ENCODE results near the gene TBC1D22A. TPM values are rescaled to one million over a fixed set of nuclear protein-coding genes. Genes with fewer than 3 reads are reported as not detected.

The TBC1D22A gene
- total and polyA plus RNA-seq, 2 experiments from 2014 or later = 9.6 to 13.3 TPM

GRCh38 chr22:47164514-47165337, 402.3 kb downstream of the TBC1D22A start:
- Mint-ChIP-seq H3K4me3 (no peak overlapping the region), H3K27ac (no peak overlapping the region), H3K4me1 (0 out of 3 replicates have a peak, but pooled peaks cover 2% of the 10 kb centered on the region), H3K9me3 (peaks cover 17% of the 10 kb centered on the region), H3K36me3 (ENCODE audit: low read depth) (peaks cover 14% of the 10 kb centered on the region), H3K27me3 (ENCODE audit: insufficient read depth, low read depth, poor library complexity) (peaks cover 5% of the 10 kb centered on the region)
- no peaks in the 10 kb centered on the region for H3K27me3 ChIP-seq (ENCODE audit: insufficient read depth)
- no peaks in the 10 kb centered on the region for H3K9me2 ChIP-seq (ENCODE audit: insufficient read depth)
- H3K27ac ChIP-seq (ENCODE audit: low read depth) = no peak overlapping the region
- DNase-seq (ENCODE audit: low spot score) = no peak
- H2AFZ ChIP-seq = no peak overlapping the region
- H3K36me3 ChIP-seq (ENCODE audit: insufficient read depth) = peaks cover 3% of the 10 kb centered on the region; the same call in 1 of the 2 replicates
- H3F3A ChIP-seq (replicated peaks; ENCODE audit: low read depth) = no peaks in the 10 kb centered on the region
- no peak overlapping the region for H3K4me2 ChIP-seq
- no peaks in the 10 kb centered on the region for H3K79me2 ChIP-seq (replicated peaks; ENCODE audit: insufficient read depth)
- TF ChIP-seq REST (IDR thresholded peaks at IDR 0.05; ENCODE audit: unreplicated experiment) = no peak
- TF ChIP-seq POLR2AphosphoS5 (IDR thresholded peaks at IDR 0.05; ENCODE audit: low read depth) = no peak
- TF ChIP-seq ZNF114 (CRISPR knock-in tag; IDR thresholded peaks at IDR 0.05) = no peak
- no peak for TF ChIP-seq STAT1 (IDR thresholded peaks at IDR 0.05; ENCODE audit: unreplicated experiment)
- H3K4me1 ChIP-seq (ENCODE audit: insufficient read depth) = no peaks in the 10 kb centered on the region
- ATAC-seq = no peak
- no peak overlapping the region for H3K4me3 ChIP-seq
- H4K20me1 ChIP-seq (replicated peaks; ENCODE audit: insufficient read depth) = no peaks in the 10 kb centered on the region

- no peak overlapping the region for H2AFZ ChIP-seq
- H3K4me3 Mint-ChIP-seq = no peak overlapping the region
- no peaks in the 10 kb centered on the region for H3K27me3 ChIP-seq (ENCODE audit: insufficient read depth)
- peaks cover 3% of the 10 kb centered on the region; the same call in 1 of the 2 replicates for H3K36me3 ChIP-seq (ENCODE audit: insufficient read depth)
- peaks cover 14% of the 10 kb centered on the region for H3K36me3 Mint-ChIP-seq (ENCODE audit: low read depth)
- H3K9me3 Mint-ChIP-seq = peaks cover 17% of the 10 kb centered on the region
- no peaks in the 10 kb centered on the region for H3F3A ChIP-seq (replicated peaks; ENCODE audit: low read depth)
- H3K27ac ChIP-seq (ENCODE audit: low read depth) = no peak overlapping the region
- no peak overlapping the region for H3K4me2 ChIP-seq
- H3K4me3 ChIP-seq = no peak overlapping the region
- H3K4me1 ChIP-seq (ENCODE audit: insufficient read depth) = no peaks in the 10 kb centered on the region
- no peaks in the 10 kb centered on the region for H3K9me2 ChIP-seq (ENCODE audit: insufficient read depth)
- H4K20me1 ChIP-seq (replicated peaks; ENCODE audit: insufficient read depth) = no peaks in the 10 kb centered on the region
- no peak overlapping the region for H3K27ac Mint-ChIP-seq
- no peaks in the 10 kb centered on the region for H3K79me2 ChIP-seq (replicated peaks; ENCODE audit: insufficient read depth)
- H3K4me1 Mint-ChIP-seq = 0 out of 3 replicates have a peak, but pooled peaks cover 2% of the 10 kb centered on the region
- no peak for ATAC-seq
- DNase-seq (ENCODE audit: low spot score) = no peak
- H3K27me3 Mint-ChIP-seq (ENCODE audit: insufficient read depth, low read depth, poor library complexity) = peaks cover 5% of the 10 kb centered on the region
- no peak for TF ChIP-seq ETS1 (IDR thresholded peaks at IDR 0.05)
- TF ChIP-seq, protein P1, sequence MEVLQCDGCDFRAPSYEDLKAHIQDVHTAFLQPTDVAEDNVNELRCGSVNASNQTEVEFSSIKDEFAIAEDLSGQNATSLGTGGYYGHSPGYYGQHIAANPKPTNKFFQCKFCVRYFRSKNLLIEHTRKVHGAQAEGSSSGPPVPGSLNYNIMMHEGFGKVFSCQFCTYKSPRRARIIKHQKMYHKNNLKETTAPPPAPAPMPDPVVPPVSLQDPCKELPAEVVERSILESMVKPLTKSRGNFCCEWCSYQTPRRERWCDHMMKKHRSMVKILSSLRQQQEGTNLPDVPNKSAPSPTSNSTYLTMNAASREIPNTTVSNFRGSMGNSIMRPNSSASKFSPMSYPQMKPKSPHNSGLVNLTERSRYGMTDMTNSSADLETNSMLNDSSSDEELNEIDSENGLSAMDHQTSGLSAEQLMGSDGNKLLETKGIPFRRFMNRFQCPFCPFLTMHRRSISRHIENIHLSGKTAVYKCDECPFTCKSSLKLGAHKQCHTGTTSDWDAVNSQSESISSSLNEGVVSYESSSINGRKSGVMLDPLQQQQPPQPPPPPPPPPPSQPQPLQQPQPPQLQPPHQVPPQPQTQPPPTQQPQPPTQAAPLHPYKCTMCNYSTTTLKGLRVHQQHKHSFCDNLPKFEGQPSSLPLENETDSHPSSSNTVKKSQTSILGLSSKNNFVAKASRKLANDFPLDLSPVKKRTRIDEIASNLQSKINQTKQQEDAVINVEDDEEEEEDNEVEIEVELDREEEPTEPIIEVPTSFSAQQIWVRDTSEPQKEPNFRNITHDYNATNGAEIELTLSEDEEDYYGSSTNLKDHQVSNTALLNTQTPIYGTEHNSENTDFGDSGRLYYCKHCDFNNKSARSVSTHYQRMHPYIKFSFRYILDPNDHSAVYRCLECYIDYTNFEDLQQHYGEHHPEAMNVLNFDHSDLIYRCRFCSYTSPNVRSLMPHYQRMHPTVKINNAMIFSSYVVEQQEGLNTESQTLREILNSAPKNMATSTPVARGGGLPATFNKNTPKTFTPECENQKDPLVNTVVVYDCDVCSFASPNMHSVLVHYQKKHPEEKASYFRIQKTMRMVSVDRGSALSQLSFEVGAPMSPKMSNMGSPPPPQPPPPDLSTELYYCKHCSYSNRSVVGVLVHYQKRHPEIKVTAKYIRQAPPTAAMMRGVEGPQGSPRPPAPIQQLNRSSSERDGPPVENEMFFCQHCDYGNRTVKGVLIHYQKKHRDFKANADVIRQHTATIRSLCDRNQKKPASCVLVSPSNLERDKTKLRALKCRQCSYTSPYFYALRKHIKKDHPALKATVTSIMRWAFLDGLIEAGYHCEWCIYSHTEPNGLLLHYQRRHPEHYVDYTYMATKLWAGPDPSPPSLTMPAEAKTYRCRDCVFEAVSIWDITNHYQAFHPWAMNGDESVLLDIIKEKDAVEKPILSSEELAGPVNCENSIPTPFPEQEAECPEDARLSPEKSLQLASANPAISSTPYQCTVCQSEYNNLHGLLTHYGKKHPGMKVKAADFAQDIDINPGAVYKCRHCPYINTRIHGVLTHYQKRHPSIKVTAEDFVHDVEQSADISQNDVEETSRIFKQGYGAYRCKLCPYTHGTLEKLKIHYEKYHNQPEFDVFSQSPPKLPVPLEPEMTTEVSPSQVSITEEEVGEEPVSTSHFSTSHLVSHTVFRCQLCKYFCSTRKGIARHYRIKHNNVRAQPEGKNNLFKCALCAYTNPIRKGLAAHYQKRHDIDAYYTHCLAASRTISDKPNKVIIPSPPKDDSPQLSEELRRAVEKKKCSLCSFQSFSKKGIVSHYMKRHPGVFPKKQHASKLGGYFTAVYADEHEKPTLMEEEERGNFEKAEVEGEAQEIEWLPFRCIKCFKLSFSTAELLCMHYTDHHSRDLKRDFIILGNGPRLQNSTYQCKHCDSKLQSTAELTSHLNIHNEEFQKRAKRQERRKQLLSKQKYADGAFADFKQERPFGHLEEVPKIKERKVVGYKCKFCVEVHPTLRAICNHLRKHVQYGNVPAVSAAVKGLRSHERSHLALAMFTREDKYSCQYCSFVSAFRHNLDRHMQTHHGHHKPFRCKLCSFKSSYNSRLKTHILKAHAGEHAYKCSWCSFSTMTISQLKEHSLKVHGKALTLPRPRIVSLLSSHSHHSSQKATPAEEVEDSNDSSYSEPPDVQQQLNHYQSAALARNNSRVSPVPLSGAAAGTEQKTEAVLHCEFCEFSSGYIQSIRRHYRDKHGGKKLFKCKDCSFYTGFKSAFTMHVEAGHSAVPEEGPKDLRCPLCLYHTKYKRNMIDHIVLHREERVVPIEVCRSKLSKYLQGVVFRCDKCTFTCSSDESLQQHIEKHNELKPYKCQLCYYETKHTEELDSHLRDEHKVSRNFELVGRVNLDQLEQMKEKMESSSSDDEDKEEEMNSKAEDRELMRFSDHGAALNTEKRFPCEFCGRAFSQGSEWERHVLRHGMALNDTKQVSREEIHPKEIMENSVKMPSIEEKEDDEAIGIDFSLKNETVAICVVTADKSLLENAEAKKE (CRISPR knock-in tag; IDR thresholded peaks at IDR 0.05) = no peak
Measured at GRCh38 chr22:47165338-47166032, 403.0 kb downstream of the TBC1D22A start.
